GM06990 (cell line): ENCODE measurements around the gene HLA-E.
"Not testable (repeated sequence)": the region's sequence is repeated elsewhere in the genome, so short reads cannot be mapped to it uniquely, and the experiment has no call there.

ENCODE experiments used
- DNase-seq: peaks from one replicate; pipeline ENCODE4 v3.0.0-alpha.2; 2011; ENCODE audit not compliant: insufficient read length; ENCODE audit errors: extremely low read depth
- H3K27me3 ChIP-seq: replicated peaks from 2 replicates; pipeline ENCODE4 v1.6.0; 2011; ENCODE audit warnings: low read length; ENCODE audit not compliant: control insufficient read depth, insufficient read depth
- H3K36me3 ChIP-seq: 2 replicates; pipeline ENCODE4 v1.5.1; 2011; ENCODE audit warnings: low read length; ENCODE audit not compliant: control insufficient read depth, insufficient read depth
- H3K4me3 ChIP-seq: replicated peaks from 2 replicates; pipeline ENCODE4 v1.5.1; 2011; ENCODE audit warnings: low read depth, mild to moderate bottlenecking, control low read depth, low read length
- CTCF ChIP-seq: IDR thresholded peaks from 2 replicates; pipeline ENCODE4 v1.5.1; 2011; ENCODE audit warnings: low read length, control low read depth, mild to moderate bottlenecking, inconsistent platforms; ENCODE audit not compliant: insufficient read depth, poor library complexity, severe bottlenecking

The HLA-E gene

GRCh38 chr6:30510419-30511168 lies 21.3 kb downstream of the HLA-E start:
- Histone ChIP-seq H3K4me3 (no peak overlapping the region), H3K36me3 (no peaks in the 10 kb centered on the region), H3K27me3 (no peaks in the 10 kb centered on the region)
- no peak for DNase-seq
- no peak for TF ChIP-seq CTCF

- H3K27me3 ChIP-seq, result no peaks in the 10 kb centered on the region
- TF ChIP-seq CTCF, result no peak
- H3K4me3 ChIP-seq, result no peak overlapping the region
- no peaks in the 10 kb centered on the region for H3K36me3 ChIP-seq
- DNase-seq, result no peak
Observed at GRCh38 chr6:30511169-30511546, 21.8 kb downstream of the HLA-E start.

GRCh38 chr6:30513451-30513850 lies 24.1 kb downstream of the HLA-E start:
- no peak for TF ChIP-seq CTCF
- H3K27me3 ChIP-seq, result no peaks in the 10 kb centered on the region
- H3K36me3 ChIP-seq, result no peaks in the 10 kb centered on the region
- no peak overlapping the region for H3K4me3 ChIP-seq
- no peak for DNase-seq

DNA sequence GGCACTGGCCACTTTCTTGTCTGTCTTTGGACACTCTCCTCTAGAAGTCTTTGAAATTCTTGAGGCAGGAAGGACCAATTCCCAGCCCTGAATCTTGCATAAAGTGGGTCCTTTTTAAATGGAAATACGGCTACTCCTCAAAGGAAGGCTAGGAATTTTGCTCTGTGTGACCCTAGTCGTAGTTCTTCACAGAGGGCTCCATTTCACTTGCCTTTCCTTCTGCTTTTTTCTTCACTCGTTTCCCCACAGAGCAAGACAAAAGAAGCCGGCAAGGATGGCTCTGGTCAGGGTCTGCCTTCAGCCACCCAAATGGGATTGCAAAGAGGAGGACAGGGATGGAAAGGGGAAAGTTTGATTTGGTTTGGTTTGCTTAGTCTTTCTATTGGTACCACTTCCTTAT lies 25.8 kb downstream of the HLA-E start:
- H3K36me3 ChIP-seq, result no peaks in the 10 kb centered on the region
- TF ChIP-seq CTCF, result no peak
- no peak for DNase-seq
- no peaks in the 10 kb centered on the region for H3K27me3 ChIP-seq
- no peak overlapping the region for H3K4me3 ChIP-seq

GRCh38 chr6:30515944-30516753 lies 26.8 kb downstream of the HLA-E start:
- Histone ChIP-seq H3K4me3 (peak overlapping the region; percentile 62), H3K27me3 (no peaks in the 10 kb centered on the region), H3K36me3 (no peaks in the 10 kb centered on the region)
- DNase-seq, result peak; percentile 91
- TF ChIP-seq CTCF, result no peak

GRCh38 chr6:30516754-30517076 lies 27.4 kb downstream of the HLA-E start:
- H3K4me3 ChIP-seq, H3K36me3 ChIP-seq, H3K27me3 ChIP-seq, DNase-seq: not testable (repeated sequence)

DNA sequence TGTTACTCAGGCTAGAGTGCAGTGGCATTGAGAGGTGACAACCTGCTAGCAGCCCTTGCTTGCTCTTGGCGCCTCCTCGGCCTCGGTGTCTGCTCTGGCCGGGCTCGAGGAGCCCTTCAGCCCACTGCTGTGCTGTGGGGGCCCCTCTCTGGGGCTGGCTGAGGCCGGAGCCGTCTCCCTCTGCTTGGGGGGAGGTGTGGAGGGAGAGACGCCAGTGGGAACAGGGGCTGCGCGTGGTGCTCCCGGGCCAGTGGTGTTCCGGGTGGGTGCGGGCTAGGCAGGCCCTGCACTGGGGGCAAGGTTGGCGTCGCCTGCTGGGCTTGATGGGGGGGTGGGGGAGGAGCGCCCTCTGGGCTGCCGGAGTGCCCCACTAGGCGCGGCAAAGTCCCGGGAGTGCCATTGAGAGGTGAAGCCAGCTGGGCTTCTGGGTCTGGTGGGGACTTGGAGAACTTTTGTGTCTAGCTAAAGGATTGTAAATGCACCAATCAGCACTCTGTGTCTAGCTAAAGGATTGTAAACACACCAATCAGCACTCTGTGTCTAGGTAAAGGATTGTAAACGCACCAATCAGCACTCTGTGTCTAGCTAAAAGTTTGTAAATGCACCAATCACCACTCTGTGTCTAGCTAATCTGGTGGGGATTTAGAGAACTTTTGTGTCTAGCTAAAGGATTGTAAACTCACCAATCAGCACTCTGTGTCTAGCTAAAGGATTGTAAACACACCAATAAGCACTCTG lies 28.6 kb downstream of the HLA-E start:
- not testable (repeated sequence) for H3K27me3 ChIP-seq, H3K4me3 ChIP-seq, DNase-seq, H3K36me3 ChIP-seq

DNA sequence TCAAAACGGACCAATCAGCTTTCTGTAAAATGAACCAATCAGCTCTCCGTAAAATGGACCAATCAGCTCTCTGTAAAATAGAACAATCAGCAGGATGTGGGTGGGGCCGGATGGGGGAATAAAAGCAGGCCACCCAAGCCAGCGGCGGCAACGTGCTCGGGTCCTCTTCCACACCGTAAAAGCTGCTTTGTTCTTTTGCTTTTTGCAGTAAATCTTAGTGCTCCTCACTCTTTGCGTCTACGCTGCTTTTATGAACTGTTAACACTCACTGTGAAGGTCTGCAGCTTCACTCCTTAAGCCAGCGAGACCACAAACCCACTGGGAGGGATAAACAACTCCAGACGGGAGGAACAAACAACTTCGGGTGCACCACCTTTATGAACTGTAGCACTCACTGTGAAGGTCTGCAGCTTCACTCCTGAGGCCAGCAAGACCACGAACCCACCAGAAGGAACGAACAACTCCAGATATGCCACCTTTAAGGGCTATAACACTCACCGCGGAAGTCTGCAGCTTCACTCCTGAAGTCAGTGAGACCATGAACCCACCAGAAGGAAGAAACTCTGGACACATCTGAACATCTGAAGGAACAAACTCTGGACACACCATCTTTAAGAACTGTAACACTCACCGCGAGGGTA lies 29.3 kb downstream of the HLA-E start:
- H3K27me3 ChIP-seq, DNase-seq, H3K4me3 ChIP-seq, H3K36me3 ChIP-seq: not testable (repeated sequence)
